TTC549 (cell line): ENCODE results near the gene SMAD2.
"Not testable (repeated sequence)": the region's sequence is repeated elsewhere in the genome, so short reads cannot be mapped to it uniquely, and the experiment has no call there.

Experiments
- FAIRE-seq: peaks from 2 replicates; lab custom pipeline; 2012; peaks lifted over from hg19 to GRCh38; lab: Jason Lieb, UNC

The SMAD2 gene

DNA sequence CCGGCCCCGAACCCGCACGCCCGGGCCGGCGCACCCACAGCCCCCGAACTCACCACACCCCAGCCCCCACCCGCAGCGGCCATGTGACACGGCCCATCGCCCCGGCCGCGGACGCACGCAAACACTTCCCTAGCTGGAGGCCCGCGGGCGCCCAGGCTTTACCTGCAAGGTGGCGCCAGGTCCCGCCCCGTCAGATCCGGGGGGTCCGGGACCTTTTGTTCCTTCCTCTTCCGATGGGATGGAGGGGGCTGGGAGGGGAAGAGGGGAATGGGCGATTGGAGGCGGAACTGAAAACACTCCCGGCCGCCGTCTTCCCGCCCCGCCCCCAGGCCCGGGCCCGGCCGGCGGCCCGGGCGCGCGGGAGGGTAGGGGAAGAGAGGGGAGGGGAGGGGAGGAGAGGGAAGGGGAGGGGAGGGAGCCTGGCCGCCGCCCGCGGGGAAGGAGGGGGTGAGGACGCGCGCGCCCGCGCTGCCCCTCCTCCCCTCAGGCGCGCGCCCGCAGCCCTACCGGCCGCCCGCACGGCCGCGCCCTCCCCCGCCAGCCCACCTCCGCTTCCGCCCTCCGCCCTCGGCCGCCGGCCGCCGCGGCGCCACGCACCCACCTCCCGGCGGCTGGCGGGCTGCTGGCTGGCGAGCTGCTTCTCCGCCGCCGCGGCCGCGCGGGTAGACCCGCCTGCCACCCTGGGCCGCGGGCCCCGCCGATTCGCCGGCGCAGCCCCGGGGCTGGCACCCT lies at the start of gene SMAD2:
SMAD2 (minus strand) TSS at position 461 of the 732 bp plus-strand sequence. CDS start 33,903 bp downstream, outside the sequence.
- FAIRE-seq = no peak

DNA sequence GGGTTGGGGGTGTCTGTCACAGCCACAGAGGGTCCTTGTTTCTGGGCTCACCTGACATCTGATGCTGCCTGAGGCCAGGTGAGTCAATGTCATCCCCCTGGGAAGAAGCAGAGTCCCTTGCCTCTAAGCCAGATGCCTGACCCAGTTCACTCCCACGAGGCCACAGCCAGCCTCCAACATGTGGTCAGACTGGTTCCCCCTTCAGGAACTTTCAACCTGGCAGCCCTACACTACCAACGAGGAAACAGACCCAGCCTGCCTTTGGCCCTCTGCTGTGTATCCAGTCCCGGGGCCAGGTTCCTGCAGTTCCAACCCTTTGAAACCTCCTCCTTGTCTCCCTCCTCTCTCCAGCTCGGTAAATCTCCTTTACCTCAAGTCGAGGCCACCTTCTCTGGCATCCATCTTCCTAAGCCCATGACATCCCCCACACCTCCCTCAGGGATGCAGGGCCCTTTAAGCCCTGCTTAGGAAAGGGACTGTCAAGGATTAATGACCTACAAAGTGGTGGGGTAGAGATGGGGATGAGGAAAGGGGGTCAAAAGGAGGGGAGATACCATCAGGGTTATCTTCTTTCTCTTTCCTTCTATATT lies 49.2 kb upstream of the SMAD2 start:
- no peak for FAIRE-seq

DNA sequence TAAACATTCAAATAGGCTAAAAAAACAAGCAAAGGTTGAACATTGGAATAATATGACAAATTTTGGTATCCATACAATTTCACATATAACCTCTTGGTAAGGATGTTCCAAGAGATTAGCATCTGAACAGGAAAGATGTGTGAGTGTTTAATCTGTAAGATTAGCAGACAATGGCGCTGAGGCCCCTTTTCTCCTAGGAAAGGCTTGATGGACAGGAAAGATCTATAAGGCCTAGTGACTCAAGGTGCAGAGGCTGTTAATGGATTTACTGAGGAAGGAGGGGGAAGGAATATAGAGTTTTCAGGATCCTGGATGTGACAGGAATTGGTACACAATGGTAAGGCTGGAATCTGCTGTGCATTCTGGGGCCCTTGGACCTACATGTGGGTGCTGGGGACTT lies 48.1 kb upstream of the SMAD2 start:
- no peak for FAIRE-seq

DNA sequence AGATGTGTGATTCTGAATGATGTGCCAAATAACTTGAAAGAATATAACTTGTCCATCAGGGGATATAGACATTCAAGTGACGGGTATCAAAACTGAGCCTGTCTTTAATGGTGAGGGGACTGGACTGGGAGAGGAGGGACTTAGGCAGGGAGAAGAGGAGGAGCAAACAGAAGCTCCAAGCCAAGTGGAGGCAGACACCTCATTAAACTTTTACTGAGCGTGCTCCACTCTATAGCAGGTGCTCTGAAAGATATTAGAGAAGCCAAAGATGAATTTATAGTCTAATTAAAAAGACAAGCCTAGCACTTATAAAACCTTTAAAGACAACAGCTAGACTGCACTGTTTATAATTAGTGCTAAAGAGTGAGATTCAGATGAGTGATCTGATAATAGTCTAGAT lies 47.7 kb upstream of the SMAD2 start:
- FAIRE-seq = no peak

DNA sequence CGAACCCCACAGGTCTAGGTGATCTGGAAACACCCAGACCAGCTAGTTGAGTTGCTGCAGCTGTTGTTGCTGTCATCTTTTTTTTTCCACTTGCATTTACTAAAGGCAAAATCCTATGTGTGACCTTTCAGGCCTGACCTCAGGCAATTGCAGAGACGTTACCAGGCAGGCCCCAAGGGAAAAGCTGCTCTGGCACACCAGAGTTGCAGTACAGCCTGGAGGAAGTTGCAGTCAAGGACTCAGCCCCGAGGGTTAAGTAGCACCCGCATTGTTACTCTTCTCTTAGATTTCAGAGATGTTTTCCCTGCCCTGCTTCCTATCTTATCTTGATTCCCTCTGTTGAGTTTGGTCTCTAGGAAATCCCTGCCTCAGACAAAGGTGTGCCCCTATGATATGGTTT lies 45.2 kb upstream of the SMAD2 start:
- FAIRE-seq = no peak

DNA sequence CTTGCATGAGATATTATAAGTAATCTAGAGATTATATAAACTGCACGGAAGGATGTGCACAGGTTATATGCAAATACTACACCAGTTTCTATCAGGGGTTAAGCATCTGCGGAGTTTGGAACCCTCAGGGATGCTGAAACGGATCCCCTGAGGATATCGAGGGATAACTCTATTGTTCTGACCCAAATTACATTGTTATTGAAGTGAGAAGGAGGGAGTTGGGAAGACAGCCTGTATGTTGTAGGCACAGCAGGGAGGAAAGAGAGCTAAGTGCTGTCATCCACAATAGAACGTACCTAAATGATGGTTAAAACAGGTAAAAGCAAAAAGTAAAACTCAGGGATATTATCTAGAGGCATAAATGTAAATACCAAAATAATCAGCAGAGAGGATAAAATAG lies 44.6 kb upstream of the SMAD2 start:
- no peak for FAIRE-seq

DNA sequence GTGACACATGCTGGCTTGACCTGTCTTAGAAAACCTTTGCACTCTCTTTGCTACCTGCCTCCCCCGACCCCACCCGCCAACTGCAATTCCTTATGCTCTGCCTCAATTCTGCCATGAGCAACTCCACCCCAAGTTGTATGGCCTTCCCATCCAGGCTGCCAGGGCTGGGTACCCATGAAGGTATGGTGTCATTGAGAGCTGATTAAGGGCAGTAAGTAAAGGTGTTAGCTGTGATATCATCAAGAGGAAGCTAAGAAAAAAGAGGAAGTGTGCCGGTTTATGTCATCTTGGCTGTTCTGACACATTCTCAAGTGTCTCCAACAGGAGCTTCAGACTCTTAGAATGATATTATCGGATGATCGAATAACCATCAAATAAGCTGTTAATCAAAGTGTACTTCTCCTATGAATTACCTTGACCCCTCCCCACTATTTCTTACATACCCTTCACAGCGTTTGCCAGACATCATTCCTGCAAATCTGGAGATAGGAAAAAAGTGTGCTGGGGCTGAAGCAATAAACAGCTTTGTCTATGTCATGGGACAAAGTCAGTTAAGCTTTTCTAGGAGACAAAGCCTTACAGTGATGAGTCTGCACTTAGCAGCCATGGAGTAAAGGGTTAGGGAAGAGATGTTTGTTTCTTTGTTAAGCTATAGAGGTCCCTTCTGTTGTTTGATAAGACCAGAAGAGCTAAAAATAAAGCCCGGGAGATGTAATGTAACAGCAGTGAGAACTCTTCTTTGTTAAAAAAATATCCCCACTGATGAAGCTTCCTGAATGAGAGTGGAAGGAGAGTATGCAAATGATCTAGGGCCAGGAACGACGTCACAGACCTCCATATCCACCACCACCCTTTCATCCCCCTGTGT lies 40.4 kb upstream of the SMAD2 start:
- FAIRE-seq = no peak

DNA sequence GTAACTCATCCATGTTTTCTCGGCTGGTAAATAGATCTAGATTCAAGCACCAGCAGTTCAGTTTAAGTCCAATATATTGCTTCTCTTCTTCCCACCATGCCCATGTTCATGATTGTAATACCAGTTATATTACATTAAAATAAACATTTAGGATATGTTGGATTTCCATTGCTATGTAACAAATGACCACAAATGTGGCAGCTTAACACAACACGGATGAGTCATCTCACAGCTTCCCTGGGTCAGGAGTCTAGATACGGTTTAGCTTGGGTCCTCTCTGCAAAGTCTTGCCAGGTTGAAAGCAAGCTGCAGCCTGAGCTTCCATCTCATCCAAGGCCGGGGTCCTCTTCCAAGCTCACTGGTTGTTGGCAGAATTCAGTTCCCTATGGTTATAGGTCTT lies 39.4 kb upstream of the SMAD2 start:
- FAIRE-seq = no peak

DNA sequence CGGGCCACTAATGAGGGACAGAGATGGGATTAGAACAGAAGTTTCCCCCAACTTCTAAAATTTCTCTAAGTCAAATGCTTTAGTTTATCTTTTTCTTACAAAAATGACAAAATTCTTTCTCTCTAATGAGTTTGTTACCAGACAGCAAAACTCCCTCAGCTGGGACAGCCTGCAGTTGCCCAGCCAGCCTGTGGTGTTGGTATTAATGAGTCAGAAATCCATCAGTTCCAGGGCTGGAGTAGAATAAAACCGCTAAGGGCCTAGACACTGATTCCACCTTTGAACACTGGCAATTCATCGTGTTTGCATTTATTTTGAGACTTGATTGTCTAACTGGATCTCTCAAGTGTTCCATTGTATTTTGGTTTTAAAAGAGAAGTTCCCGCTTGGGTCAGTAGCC lies 38.3 kb upstream of the SMAD2 start:
- no peak for FAIRE-seq

DNA sequence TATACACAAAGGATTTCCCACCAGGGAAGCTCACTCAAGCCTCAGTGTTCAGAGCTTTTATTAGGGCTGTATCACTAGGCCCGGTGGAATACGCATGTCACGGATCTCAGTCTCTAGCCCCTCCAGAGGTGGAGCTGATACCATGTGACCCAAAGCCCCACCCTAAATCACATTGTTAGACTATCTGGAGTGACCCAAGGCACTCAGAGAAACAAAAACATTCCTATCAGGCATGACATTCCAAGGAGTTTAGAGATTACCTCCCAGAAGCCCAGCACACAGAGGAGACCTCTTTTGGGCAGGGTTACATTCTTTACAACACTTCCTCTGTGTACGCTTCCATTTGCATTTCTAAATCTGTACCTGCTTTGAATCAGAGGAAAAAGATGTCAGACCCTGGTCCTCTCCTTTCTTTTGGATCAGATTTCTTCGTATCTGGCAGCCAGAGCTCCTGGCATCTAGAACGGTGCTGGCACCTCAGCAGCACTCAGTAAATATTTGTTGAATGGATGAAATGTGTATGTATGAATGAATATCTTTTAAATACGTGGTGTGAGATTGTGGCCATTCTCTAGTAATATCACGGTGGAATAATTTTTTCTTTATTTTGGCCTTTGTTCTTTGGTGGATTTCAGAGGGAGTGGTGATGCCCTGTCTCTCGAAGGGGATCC lies 37.7 kb upstream of the SMAD2 start:
- no peak for FAIRE-seq

DNA sequence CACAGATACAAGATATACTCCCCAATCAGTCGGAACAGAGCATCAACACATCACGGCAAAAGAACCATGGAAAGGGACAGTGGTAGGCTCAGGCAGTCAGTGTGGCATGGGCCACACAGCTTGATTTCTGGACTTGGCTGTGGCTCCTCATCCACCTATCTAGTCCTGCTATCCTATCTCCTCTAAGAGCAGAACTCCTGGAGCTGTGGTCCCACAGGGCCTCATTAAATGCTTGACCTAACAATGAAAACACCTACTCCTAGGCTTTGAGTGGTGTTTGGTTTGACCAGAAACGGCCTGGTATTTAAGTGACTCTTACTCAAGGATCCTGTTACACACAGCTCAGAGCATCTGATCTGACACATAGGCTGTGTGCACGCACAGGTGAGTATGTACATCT lies 33.6 kb upstream of the SMAD2 start:
- no peak for FAIRE-seq

DNA sequence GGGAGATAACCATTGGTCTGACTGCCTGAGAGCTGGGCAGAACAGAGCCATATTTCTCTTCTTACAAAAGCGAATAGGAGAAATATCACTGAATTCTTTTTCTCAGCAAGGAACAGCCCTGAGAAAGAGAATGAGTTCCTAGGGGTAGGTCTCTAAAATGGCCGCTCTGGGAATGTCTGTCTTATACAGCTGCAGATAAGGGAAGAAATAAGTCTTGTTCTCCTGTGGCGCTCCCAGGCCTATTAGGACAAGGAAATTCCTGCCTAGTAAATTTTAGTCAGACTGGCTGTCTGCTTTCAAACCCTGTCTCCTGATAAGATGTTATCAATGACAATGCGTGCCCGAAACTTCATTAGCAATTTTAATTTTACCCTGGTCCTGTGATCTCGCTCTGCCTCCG lies 30.5 kb upstream of the SMAD2 start:
- FAIRE-seq = not testable (repeated sequence)

DNA sequence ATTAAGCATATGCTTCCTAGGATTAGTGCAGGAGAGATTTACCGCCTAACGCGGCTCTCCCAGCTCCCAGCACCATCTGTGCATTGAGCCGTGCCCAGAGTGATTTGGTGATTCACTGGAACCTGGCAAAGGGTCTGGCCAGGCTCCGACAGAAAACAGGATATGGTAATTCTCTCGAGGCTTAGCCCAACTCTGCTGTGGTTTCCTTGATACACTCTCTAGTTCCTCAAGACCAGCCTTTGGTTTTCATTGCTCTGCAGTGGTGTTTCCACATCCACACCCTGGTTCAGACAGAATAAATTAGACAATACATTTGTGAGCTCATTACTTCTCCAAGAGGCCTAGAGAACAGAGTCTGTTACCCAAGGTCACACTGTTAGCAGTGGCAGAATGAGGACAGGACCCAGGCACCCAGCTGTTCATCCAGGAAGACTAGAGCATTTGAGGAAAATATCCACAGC lies 23.0 kb upstream of the SMAD2 start:
- FAIRE-seq = no peak

DNA sequence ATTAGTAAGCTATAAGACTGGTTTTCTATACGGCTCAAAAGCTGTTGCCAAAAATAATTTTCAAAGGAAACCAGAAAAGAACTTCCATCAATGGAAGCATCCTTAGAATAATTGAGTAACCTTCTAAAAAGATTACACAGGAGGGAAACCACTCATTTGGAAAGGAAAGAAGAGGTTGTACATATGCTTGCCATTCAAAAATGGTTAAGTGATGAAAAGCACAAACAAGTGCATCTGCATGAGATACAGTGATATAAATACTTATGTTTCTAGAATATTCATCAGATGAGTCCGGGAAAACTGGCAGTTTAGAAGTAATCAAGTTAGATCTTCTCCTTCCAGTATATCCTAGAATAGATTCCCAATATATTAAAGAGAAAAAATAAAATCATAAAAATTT lies 20.1 kb upstream of the SMAD2 start:
- FAIRE-seq = no peak

DNA sequence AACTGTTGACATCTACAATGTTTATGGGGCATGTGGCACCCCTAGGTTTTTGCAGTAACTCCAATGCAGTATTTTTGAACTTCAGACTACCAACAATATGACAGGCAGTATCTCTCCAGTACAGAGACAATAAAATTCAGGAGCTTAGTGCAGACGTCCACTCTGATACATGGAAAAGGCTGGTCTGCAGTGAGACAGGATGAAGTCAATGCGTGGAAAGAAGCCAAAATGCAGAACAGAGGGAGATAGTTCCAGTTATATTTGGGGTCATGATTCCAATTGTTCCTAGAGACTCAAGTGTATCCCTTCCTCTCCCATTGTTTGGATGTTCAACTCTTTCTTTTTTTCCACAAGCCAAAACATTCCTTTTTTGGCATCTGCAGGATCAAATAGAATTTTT lies 18.7 kb upstream of the SMAD2 start:
- FAIRE-seq = no peak

DNA sequence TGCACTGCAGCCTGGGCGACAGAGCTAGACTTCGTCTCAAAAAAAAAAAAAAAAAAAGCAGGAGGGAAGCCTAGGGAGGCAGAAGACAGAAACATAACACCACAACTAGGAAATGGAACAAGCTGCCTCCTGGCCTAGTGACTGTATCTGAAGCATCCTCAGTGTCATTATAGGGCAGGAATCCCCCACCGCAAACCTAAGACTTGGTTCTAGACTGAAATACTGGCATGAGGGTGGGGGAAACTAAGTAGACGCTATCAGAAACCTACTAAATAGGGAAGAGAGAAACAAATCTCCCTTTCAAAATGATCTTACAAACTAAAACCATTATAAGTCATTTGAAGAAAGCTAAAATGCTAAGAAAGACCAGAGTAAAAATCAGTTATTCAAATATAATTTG lies 16.4 kb upstream of the SMAD2 start:
- FAIRE-seq = no peak

DNA sequence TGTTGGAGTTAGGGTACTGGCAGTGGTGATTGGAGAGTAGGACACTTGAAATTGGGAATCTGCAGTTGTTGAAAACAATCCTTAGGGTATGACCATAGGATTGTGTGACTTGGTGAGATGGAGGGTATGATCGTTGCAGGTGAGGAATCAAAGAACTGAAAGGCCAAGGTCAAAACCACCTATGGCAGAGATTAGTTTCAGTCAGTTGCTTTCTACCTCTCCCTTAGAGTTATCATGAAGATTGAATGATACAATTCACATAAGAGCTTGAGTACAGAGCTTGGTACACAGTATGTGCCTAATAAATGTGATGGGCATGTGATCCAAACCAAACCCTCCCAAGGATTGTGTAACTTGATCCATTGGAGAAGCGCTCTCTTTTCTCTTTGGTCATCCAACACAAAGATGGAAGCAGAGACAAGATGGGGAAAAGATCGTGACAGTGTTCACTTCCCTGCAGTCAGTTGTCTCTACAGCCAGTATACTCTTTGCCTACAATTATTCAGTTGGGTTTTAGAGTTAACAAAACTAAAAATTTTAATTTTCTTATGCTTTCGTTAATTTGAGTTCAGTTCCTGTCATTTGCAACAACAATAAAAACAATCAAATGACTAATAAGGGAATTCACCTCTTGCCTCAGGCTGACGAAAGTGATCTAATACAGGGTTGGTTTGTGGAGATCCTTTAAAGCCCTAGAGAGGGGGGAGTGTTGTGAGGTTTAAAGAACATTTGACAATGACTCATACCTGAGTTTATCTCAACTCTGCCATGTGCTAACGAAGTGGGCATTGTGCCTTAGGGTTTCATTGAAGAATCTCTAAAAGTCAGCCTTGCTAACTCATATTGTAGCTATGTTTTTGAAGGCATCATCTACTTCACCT lies 14.8 kb upstream of the SMAD2 start:
- no peak for FAIRE-seq

DNA sequence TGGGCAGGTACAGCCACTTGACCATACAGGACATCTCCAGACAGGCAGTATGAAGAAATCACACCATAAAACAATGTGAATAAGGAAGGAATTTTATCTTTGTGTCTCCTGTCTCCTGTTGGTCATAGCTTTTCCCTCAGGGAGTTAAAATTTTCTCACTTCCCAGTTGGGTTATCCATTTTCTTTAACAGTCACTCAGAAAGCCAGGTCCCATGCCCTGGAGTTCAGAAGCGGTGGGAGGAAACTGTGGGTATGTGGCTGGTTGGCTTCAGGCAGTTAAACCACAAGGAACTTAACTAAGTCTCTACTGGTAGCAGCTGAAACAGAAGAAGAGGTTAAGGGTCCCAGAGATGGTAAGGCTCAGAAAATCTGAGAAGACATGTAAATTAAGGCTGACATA lies 6.5 kb upstream of the SMAD2 start:
- FAIRE-seq = no peak

DNA sequence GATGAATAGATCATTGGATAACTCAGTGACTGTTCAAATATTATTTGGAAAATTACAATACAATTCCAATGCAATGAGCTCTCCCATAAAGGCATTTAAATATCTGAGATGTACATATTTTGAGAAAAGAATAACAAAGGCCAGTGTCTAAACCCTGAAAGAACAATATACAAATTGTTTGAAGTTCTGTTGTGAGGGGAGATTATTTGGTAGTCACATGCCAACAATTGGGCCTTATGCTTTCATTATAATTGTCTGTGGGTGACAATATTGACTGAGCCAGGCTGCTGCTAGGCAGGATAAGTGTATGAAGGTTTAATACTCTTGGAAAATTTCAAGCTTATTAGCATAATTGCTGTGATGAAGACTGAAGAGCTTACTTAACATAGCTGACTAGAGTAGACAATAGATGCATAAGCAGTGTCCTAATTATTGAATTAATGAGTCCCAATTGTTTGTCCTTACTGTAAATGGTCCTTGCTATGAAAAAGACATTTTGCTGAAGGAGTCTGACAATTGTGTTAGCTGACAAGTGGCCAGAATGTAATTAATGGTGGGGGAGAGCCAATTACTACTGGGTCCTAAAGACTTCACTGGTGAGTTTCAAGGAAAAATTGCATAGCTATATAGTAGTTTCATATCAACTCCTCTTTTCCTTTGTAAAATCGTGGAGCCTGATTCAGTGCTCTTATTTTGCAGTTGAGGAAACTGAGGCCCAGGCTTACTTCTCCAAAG lies 5.0 kb upstream of the SMAD2 start:
- no peak for FAIRE-seq

DNA sequence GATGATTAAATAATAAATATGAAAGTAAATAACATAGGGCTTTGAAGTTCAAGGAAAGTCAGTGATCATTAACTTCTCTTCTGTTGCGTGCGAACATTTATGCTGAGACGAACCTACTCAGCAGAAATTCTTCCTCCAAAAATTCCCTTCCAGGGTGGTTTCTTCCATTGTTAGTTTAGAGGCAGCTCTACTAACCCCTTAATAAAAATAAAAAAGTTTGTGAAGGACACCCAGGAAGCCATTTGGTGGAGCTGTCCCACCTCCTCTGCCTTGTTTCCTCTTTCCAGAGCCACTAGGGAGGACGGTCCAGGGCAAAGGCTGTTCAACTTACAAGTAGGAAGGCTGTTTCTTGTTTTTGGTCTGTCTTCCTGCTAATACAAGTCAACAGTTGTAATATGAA lies 2.1 kb upstream of the SMAD2 start:
- no peak for FAIRE-seq

DNA sequence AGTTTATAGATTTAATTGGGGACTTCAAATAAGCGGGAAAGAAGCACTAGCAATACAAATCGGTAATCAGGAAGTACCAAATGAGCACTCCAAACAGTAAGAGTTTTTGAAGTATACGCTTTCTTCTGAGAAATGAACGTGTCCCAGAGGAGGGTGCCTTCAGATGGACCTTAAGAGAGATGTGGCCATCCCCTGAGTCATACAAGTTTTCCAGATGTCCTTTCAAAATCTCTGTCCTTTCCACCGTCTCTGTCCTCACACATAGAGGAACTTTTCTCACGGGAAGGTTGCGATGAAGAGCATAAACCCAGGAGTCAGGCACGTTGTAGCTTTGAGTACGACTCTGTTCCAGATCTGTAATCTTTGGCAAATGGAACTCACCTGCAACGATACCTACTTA lies 1.7 kb upstream of the SMAD2 start:
- no peak for FAIRE-seq
